Mesendoderm (in vitro differentiated cells): ENCODE results near the gene ELOVL2.
"Not testable (repeated sequence)": the region's sequence is repeated elsewhere in the genome, so short reads cannot be mapped to it uniquely, and the experiment has no call there.

Experiments
- DNase-seq: peaks from one replicate; pipeline ENCODE4 v3.0.0; 2013
- H2AK5ac ChIP-seq: 2 replicates; pipeline ENCODE4 v1.6.1; 2013; ENCODE audit warnings: low read length, inconsistent platforms
- H2BK120ac ChIP-seq: 2 replicates; pipeline ENCODE4 v1.6.1; 2013; ENCODE audit warnings: low read depth, mild to moderate bottlenecking, low read length, moderate library complexity, mixed read lengths
- H2BK15ac ChIP-seq: replicated peaks from 2 replicates; pipeline ENCODE4 v1.6.1; 2013; ENCODE audit warnings: low read depth, mild to moderate bottlenecking, moderate library complexity
- H2BK5ac ChIP-seq: 2 replicates; pipeline ENCODE4 v1.6.1; 2013; ENCODE audit warnings: low read length, inconsistent platforms
- H3K18ac ChIP-seq: 2 replicates; pipeline ENCODE4 v1.6.1; 2013; ENCODE audit warnings: mild to moderate bottlenecking, low read length, mixed read lengths
- H3K23ac ChIP-seq: one replicate; pipeline ENCODE4 v1.6.1; 2013; ENCODE audit warnings: low read length
- H3K27ac ChIP-seq: 2 replicates; pipeline ENCODE4 v1.5.1; 2013; ENCODE audit warnings: low read depth, mild to moderate bottlenecking, inconsistent platforms, low read length, moderate library complexity
- H3K27me3 ChIP-seq: 2 replicates; pipeline ENCODE4 v1.6.1; 2013; ENCODE audit warnings: low read length, control low read depth, mild to moderate bottlenecking, inconsistent platforms; ENCODE audit not compliant: insufficient read depth, poor library complexity
- H3K36me3 ChIP-seq: 2 replicates; pipeline ENCODE4 v1.6.1; 2013; ENCODE audit warnings: low read length, inconsistent platforms; ENCODE audit not compliant: control insufficient read depth, insufficient read depth
- H3K4ac ChIP-seq: one replicate; pipeline ENCODE4 v1.6.1; 2013; ENCODE audit warnings: low read depth, mild to moderate bottlenecking, low read length, moderate library complexity
- H3K4me1 ChIP-seq: 2 replicates; pipeline ENCODE4 v1.6.1; 2013; ENCODE audit warnings: low read depth, low read length, inconsistent platforms; ENCODE audit not compliant: control insufficient read depth
- H3K4me2 ChIP-seq: 2 replicates; pipeline ENCODE4 v1.6.1; 2013; ENCODE audit warnings: low read length
- H3K4me3 ChIP-seq: 2 replicates; pipeline ENCODE4 v1.5.1; 2013; ENCODE audit warnings: mild to moderate bottlenecking, low read length
- H3K56ac ChIP-seq: one replicate; pipeline ENCODE4 v1.6.1; 2013; ENCODE audit warnings: low read length
- H3K79me1 ChIP-seq: 2 replicates; pipeline ENCODE4 v1.6.1; 2013; ENCODE audit warnings: low read length, inconsistent platforms
- H3K79me2 ChIP-seq: 2 replicates; pipeline ENCODE4 v1.6.1; 2013; ENCODE audit warnings: mild to moderate bottlenecking, low read length; ENCODE audit not compliant: control insufficient read depth, insufficient read depth
- H3K9ac ChIP-seq: 2 replicates; pipeline ENCODE4 v1.6.1; 2013; ENCODE audit warnings: low read length, inconsistent platforms
- H4K5ac ChIP-seq: one replicate; pipeline ENCODE4 v1.6.1; 2013; ENCODE audit warnings: low read length
- H4K8ac ChIP-seq: one replicate; pipeline ENCODE4 v1.6.1; 2013; ENCODE audit warnings: low read depth, mild to moderate bottlenecking, control low read depth, low read length, moderate library complexity
- WGBS: extraction: QIAGEN DNeasy Blood & Tissue Kit; methylation state at CpG from one replicate; pipeline ENCODE4 v1.1.7; 2013; ENCODE audit warnings: low lambda C conversion rate, missing lambda C conversion rate; ENCODE audit not compliant: insufficient coverage; ENCODE audit errors: extremely low coverage; 5-methylcytosine and 5-hydroxymethylcytosine counted together

Gene ELOVL2

DNA sequence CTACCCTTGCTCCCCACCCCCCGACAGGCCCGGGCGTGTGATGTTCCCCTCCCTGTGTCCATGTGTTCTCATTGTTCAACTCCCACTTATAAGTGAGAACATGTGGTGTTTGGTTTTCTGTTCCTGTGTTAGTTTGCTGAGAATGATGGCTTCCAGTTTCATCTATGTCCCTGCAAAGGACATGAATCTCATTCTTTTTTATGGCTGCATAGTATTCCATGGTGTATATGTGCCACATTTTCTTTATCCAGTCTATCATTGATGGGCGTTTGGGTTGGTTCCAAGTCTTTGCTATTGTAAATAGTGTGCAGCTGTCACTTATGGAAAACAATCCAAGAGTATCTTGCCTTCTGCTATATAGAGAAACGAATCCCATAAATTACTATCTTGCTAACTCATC lies 40.8 kb downstream of the ELOVL2 start:
- H3K23ac ChIP-seq, H4K5ac ChIP-seq, H3K18ac ChIP-seq, H2BK5ac ChIP-seq, H3K27ac ChIP-seq, H3K4me3 ChIP-seq, H3K36me3 ChIP-seq, H3K27me3 ChIP-seq, H4K8ac ChIP-seq, H3K4me2 ChIP-seq, DNase-seq, H3K9ac ChIP-seq, H2BK15ac ChIP-seq, H3K4ac ChIP-seq, H2AK5ac ChIP-seq, H2BK120ac ChIP-seq, H3K79me2 ChIP-seq, H3K79me1 ChIP-seq, H3K56ac ChIP-seq: not testable (repeated sequence)
- no CpG with 5 or more reads among the region's 5 CpGs for WGBS
- H3K4me1 ChIP-seq, result peaks cover 16% of the 10 kb centered on the region

DNA sequence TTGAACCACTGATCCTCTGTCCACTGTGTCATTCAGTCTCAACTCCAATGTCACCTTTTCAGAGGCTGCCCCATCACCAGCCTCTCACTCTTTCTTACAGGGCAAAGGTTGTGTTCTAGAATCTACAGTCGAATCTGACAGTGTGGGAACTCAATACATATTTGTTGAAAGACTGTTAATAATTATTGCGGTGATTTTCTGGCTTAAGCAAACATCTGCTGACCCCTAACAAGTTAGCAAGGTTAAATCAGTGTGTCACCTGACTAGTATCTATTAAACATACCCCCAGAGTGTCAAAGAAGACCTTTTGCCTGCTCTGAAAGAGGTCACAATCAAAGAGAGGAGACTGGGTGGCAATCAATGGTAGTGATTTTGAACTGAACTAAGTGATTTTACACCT lies 41.9 kb downstream of the ELOVL2 start:
- no CpG with 5 or more reads among the region's 2 CpGs for WGBS
- Histone ChIP-seq H3K4me3 (no peak overlapping the region), H2BK15ac (no peak overlapping the region), H3K18ac (no peak overlapping the region), H3K4ac (no peak overlapping the region), H3K56ac (no peak overlapping the region), H3K4me1 (peaks cover 6% of the 10 kb centered on the region), H3K27ac (no peak overlapping the region), H2AK5ac (no peak overlapping the region), H3K9ac (no peak overlapping the region), H3K79me2 (no peaks in the 10 kb centered on the region), H3K79me1 (no peaks in the 10 kb centered on the region), H3K27me3 (no peaks in the 10 kb centered on the region), H3K36me3 (no peaks in the 10 kb centered on the region), H4K8ac (no peak overlapping the region), H4K5ac (no peak overlapping the region), H3K4me2 (no peak overlapping the region), H2BK5ac (no peak overlapping the region), H3K23ac (no peak overlapping the region), H2BK120ac (no peak overlapping the region)
- no peak for DNase-seq

DNA sequence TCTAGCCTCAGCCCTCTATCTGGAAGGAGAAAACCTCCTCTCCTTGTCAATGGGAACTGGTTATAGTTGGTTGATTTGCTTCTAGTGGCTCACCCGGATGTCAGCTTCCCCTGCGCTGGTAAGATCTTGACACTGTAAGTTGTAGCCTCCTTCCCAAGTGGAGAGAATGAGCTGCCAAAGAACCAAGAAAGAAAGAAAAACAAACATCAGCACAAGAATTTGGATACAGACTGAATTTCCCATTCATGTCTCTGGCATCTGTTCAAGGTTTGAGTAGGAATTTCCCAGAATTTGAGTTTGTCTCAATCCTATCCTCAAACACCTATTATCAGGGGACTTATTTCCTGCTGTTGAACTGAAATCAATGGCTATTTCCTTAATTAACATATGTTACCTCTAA lies 44.1 kb downstream of the ELOVL2 start:
- Histone ChIP-seq H3K56ac (no peak overlapping the region), H4K8ac (no peak overlapping the region), H3K27me3 (no peaks in the 10 kb centered on the region), H3K4ac (no peak overlapping the region), H3K79me1 (no peaks in the 10 kb centered on the region), H2BK15ac (no peak overlapping the region), H3K18ac (no peak overlapping the region), H3K79me2 (no peaks in the 10 kb centered on the region), H3K36me3 (no peaks in the 10 kb centered on the region), H3K4me1 (peaks cover 2% of the 10 kb centered on the region), H3K23ac (no peak overlapping the region), H2BK5ac (no peak overlapping the region), H4K5ac (no peak overlapping the region), H3K4me2 (no peak overlapping the region), H3K27ac (no peak overlapping the region), H2AK5ac (no peak overlapping the region), H3K4me3 (no peak overlapping the region), H3K9ac (no peak overlapping the region), H2BK120ac (no peak overlapping the region)
- no CpG with 5 or more reads among the region's 2 CpGs for WGBS
- DNase-seq, result no peak

DNA sequence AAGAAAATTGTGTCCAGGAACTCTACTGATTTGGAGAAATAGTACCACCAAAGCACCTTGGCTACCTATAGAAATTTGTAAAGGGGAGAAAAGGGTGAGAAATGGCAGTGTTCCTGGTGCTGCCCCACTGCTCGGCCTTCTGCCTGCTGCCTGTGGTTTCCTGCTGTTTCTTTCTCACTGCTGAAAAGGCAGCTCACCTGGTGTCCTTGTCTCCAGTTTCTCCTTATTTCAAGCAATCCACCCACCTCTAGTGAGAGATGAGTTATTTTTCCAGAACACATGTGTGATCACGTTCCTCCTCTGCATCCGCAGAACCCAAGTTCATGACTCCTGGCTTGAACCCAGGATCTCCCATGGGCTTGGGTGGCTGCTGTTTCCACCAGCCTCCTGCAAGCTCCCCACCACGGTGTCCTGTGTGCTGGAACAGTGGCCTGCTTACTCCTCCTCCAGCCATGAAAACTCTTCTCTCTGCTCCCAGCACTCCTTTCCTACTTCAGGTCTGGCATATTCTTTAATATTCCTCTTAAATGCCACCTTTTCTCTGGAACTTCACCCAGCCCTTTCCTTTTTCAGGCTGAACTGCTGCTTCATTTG lies 48.9 kb downstream of the ELOVL2 start:
- Histone ChIP-seq H3K4me3 (no peak overlapping the region), H3K79me2 (no peaks in the 10 kb centered on the region), H3K79me1 (no peaks in the 10 kb centered on the region), H3K56ac (peak overlapping the region; percentile 6), H4K8ac (no peak overlapping the region), H3K4me2 (no peak overlapping the region), H3K23ac (no peak overlapping the region), H3K27me3 (no peaks in the 10 kb centered on the region), H2BK120ac (no peak overlapping the region), H3K4me1 (peaks cover 2% of the 10 kb centered on the region), H2BK5ac (no peak overlapping the region), H3K4ac (no peak overlapping the region), H4K5ac (no peak overlapping the region), H3K9ac (no peak overlapping the region), H3K18ac (no peak overlapping the region), H2BK15ac (no peak overlapping the region), H3K36me3 (no peaks in the 10 kb centered on the region), H2AK5ac (no peak overlapping the region), H3K27ac (no peak overlapping the region)
- no CpG with 5 or more reads among the region's 4 CpGs for WGBS
- DNase-seq, result no peak

DNA sequence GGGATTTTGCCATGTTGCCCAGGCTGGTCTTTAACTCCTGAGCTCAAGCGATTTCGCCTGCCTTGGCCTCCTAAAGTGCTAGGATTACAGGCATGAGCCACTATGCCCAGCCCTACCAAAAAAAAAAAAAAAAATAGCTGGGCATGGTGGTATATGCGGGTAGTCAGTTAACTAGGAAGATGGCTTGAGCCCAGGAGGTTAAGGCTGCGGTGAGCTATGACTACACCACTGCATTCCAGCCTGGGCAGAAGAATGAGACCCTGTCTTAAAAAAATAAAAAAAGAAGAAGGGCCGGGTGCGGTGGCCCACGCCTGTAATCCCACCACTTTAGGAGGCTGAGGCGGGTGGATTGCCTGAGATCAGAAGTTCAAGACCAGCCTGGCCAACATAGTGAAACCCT lies 50.2 kb downstream of the ELOVL2 start:
- no CpG with 5 or more reads among the region's 8 CpGs for WGBS

DNA sequence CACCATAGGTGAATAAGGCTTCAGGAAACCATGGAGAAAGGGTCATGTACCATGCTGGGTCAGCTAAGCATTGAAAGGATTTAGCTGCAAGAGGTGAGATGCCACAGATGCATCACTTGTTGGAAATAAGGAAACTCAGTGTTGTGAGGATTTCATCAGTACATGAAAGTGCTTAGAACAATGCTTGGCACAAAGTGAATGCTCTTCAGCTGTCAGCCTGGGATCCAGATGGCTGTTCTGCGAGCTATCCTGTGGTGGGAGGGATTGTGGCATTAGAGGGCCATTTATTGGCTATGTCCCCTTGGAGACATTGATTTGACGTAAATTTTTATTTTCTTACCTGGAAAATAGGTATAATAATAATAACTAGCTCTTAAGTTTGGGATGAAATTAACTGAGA lies 53.0 kb downstream of the ELOVL2 start:
- Histone ChIP-seq H3K4me1 (no peaks in the 10 kb centered on the region), H2BK15ac (no peak overlapping the region), H4K8ac (no peak overlapping the region), H3K27me3 (no peaks in the 10 kb centered on the region), H3K79me1 (no peaks in the 10 kb centered on the region), H3K36me3 (no peaks in the 10 kb centered on the region), H2BK5ac (no peak overlapping the region), H3K56ac (no peak overlapping the region), H4K5ac (no peak overlapping the region), H3K23ac (no peak overlapping the region), H3K4me3 (no peak overlapping the region), H2AK5ac (no peak overlapping the region), H3K18ac (no peak overlapping the region), H3K4ac (no peak overlapping the region), H3K27ac (no peak overlapping the region), H3K9ac (no peak overlapping the region), H2BK120ac (no peak overlapping the region), H3K79me2 (no peaks in the 10 kb centered on the region), H3K4me2 (no peak overlapping the region)
- DNase-seq, result no peak
- no CpG with 5 or more reads among the region's 2 CpGs for WGBS

More for the DNA sequence above, 50.2 kb downstream of the ELOVL2 start:
- Histone ChIP-seq H3K23ac (no peak overlapping the region), H3K4me1 (no peaks in the 10 kb centered on the region), H3K27ac (no peak overlapping the region), H3K9ac (no peak overlapping the region), H2AK5ac (no peak overlapping the region), H2BK120ac (no peak overlapping the region), H4K5ac (no peak overlapping the region), H3K4me2 (no peak overlapping the region), H3K36me3 (no peaks in the 10 kb centered on the region), H3K4ac (no peak overlapping the region), H3K79me2 (no peaks in the 10 kb centered on the region), H3K18ac (no peak overlapping the region), H2BK15ac (no peak overlapping the region), H3K79me1 (no peaks in the 10 kb centered on the region), H3K27me3 (no peaks in the 10 kb centered on the region), H3K4me3 (no peak overlapping the region), H2BK5ac (no peak overlapping the region), H4K8ac (no peak overlapping the region), H3K56ac (no peak overlapping the region)
- DNase-seq, result no peak
